Fibroblast of lung (primary cell): ENCODE data around the gene TAS2R39.

Source experiments
- CTCF ChIP-seq, 2 donors: IDR thresholded peaks in 1 of 2; conservative IDR thresholded peaks in 1 of 2; 1 replicate in 1 of 2; 2 replicates in 1 of 2; pipeline ENCODE4 v1.5.1; 2011 to 2012; ENCODE audit warnings: low read length in 2 of 2, control low read depth in 1 of 2, inconsistent platforms in 1 of 2, low read depth in 1 of 2, mild to moderate bottlenecking in 1 of 2
- EZH2 ChIP-seq: IDR thresholded peaks from 2 replicates; pipeline ENCODE4 v1.5.1; 2012; ENCODE audit warnings: low read length, control low read depth, mild to moderate bottlenecking; ENCODE audit errors: missing control alignments

GRCh38 chr7:143176128-143176527, 7.1 kb upstream of the TAS2R39 start:
- no peak for TF ChIP-seq CTCF (conservative IDR thresholded peaks at IDR 0.05 in 1 of 2, IDR thresholded peaks at IDR 0.05 in 1 of 2; ENCODE audit: low read depth in 1 of 2, low read length in 2 of 2)
- no peak for TF ChIP-seq EZH2
